Kidney epithelial cell (primary cell): ENCODE data around the gene RBP2. TPM values are rescaled to one million over a fixed set of nuclear protein-coding genes. Genes with fewer than 3 reads are reported as not detected.

Experiments
- DNase-seq: peaks from one replicate; pipeline ENCODE4 v3.0.0-alpha.2; 2010; ENCODE audit warnings: low read depth
- H3K27me3 ChIP-seq: 2 replicates; pipeline ENCODE4 v1.6.0; 2011; ENCODE audit warnings: low read length; ENCODE audit not compliant: control insufficient read depth, insufficient read depth
- H3K36me3 ChIP-seq: 2 replicates; pipeline ENCODE4 v1.5.1; 2011; ENCODE audit warnings: low read length; ENCODE audit not compliant: control insufficient read depth, insufficient read depth
- H3K4me3 ChIP-seq: 2 replicates; pipeline ENCODE4 v1.5.1; 2011; ENCODE audit warnings: low read depth, mild to moderate bottlenecking, control low read depth, low read length
- total RNA-seq: library from RNA; depleted of rRNA; stranded (reverse); fragments of >200 nt; gene quantifications from 2 replicates; pipeline ENCODE4 v1.2.3, GENCODE V29; 2015
- TF ChIP-seq, protein P1 (sequence below): IDR thresholded peaks from 2 replicates; pipeline ENCODE4 v1.5.1; 2011; ENCODE audit warnings: mild to moderate bottlenecking, moderate library complexity, low read length, control low read depth, inconsistent platforms; ENCODE audit not compliant: insufficient read depth, poor library complexity, severe bottlenecking

RBP2 gene
- total RNA-seq, 1 donor from 2014 or later: not detected

DNA sequence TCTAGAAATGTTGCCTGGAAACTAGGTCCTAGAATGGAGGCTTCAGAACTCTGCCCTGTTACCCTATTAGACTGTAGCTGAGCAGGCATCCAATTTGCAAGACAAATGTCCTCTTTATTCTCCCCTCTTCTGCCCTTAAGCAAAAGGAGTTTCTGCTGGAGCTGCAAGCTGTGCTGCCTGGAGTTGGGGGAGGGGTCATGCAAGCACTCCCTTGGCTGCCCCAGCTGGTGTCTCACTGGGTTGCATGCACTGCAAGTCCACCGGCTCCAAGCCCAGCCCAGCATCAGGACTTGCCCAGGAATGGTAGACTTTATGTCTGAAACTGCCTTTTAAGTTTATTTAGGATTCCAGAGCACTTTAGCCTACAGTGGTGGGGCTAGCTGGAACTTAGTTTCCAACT is 15.7 kb upstream of the RBP2 start:
- TF ChIP-seq, protein P1, sequence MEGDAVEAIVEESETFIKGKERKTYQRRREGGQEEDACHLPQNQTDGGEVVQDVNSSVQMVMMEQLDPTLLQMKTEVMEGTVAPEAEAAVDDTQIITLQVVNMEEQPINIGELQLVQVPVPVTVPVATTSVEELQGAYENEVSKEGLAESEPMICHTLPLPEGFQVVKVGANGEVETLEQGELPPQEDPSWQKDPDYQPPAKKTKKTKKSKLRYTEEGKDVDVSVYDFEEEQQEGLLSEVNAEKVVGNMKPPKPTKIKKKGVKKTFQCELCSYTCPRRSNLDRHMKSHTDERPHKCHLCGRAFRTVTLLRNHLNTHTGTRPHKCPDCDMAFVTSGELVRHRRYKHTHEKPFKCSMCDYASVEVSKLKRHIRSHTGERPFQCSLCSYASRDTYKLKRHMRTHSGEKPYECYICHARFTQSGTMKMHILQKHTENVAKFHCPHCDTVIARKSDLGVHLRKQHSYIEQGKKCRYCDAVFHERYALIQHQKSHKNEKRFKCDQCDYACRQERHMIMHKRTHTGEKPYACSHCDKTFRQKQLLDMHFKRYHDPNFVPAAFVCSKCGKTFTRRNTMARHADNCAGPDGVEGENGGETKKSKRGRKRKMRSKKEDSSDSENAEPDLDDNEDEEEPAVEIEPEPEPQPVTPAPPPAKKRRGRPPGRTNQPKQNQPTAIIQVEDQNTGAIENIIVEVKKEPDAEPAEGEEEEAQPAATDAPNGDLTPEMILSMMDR: no peak
- DNase-seq: no peak
- Histone ChIP-seq H3K4me3 (no peak overlapping the region), H3K36me3 (no peaks in the 10 kb centered on the region), H3K27me3 (no peaks in the 10 kb centered on the region)

DNA sequence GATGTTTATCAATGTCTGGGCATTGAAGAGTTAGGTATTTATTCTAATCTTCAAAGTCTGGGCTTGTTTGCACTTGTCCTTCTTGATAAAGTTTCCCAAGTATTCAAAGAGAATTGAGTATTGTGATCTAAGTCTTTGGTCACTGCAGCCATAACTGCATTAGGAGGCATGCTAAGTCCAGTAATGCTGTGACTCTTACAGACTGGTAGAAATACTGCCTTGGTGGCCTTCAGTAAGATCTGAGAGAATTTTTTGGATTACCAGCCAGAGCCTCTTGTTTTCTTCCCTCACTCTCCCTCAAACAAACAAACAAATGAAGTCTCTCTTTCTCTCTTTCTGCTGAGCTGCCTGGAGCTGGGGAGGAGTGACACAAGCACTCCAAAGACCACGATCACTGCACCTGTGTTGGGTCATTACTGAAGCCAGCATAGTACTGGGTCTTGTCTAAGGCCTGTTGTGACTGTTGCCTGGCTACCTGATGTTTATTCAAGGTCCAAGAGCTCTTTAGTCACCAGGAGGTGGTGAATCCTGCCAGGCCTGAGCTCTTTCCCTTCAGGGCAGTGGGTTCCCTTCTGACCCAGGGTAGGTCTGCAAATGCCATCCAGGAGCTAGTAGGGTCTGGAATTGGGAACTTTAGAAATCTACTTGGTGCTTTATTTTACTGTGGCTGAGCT is 14.8 kb upstream of the RBP2 start:
- no peaks in the 10 kb centered on the region for H3K27me3 ChIP-seq
- DNase-seq: peak; percentile 12
- TF ChIP-seq, protein P1: no peak
- H3K4me3 ChIP-seq: no peak overlapping the region
- H3K36me3 ChIP-seq: no peaks in the 10 kb centered on the region

DNA sequence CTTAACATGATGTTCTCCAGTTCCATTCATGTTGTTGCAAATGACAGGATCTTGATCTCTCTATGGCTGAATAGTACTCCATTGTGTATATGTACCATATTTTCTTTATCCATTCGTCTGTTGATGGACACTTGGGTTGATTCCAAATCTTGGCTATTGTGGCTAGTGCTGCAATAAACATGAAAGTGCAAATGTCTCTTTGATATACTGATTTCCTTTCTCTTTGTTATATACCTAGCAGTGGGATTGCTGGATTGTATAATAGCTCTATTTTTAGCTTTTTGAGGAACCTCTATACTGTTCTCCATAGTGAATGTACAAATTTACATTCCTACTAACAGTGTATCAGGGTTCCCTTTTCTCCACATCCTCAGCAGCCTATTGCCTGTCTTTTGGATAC is 5.9 kb upstream of the RBP2 start:
- no peak for DNase-seq
- no peaks in the 10 kb centered on the region for H3K27me3 ChIP-seq
- no peaks in the 10 kb centered on the region for H3K36me3 ChIP-seq
- no peak overlapping the region for H3K4me3 ChIP-seq
- TF ChIP-seq, protein P1: no peak

DNA sequence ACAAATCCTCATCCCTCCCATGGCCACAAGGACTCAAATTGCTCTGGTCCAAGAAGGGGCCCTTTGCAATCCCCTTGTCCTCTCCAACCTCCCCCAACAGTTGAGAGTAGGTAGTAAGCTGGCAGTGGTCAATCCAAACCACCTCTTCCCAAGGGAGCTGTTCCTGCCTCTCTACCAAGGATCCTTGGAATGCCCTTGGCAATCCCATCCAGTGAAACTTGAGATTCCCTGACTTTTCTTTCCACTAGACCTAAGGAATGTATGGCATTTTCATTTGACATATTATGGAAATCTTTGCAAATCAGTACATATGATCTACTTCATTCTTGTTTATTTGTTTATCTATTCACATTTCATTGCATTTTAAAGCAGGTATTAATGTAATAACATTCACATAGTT is 4.8 kb upstream of the RBP2 start:
- Histone ChIP-seq H3K27me3 (no peaks in the 10 kb centered on the region), H3K36me3 (no peaks in the 10 kb centered on the region), H3K4me3 (no peak overlapping the region)
- TF ChIP-seq, protein P1: no peak
- no peak for DNase-seq

DNA sequence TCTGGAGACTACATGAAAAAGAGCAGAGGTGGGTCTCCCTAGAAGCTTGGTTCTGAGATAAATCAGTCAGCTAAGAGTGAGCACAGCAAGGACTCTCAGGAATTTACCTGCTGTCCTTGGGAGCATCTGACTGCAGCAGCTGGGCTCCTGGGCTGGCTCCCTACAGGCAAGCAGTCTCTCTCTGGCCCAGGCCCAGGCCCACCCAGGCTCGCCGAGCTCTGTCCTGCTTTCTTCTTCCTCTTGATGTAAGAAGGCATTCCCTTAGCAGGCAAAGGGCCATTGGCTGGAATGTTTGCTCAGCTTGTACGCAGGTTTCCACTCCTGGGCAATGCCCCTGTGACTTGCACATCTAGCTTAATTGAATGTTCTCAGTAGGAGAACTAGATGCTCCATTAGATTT is 4.3 kb upstream of the RBP2 start:
- Histone ChIP-seq H3K27me3 (no peaks in the 10 kb centered on the region), H3K4me3 (no peak overlapping the region), H3K36me3 (no peaks in the 10 kb centered on the region)
- TF ChIP-seq, protein P1: no peak
- DNase-seq: no peak
